ENCODE measurements around the gene CAVIN1. TPM values are rescaled to one million over a fixed set of nuclear protein-coding genes. Genes with fewer than 3 reads are reported as not detected.
A peak's percentile ranks its signal among the peaks of the same experiment; 100 is the strongest.
"Not testable (repeated sequence)": the region's sequence is repeated elsewhere in the genome, so short reads cannot be mapped to it uniquely, and the experiment has no call there.

CAVIN1 gene
- 308 and 325 TPM in 2 replicates for total RNA-seq (2014; rRNA removed)
- polyA plus RNA-seq (2012) = 454 TPM

GRCh38 chr17:42422958-42423712, at the start of gene CAVIN1:
TSS of gene CAVIN1 (minus strand) at chr17:42423256. CDS start at chr17:42423097, 159 bp downstream.
- DNase-seq (ENCODE audit: low read depth) = peak; percentile 96

DNA sequence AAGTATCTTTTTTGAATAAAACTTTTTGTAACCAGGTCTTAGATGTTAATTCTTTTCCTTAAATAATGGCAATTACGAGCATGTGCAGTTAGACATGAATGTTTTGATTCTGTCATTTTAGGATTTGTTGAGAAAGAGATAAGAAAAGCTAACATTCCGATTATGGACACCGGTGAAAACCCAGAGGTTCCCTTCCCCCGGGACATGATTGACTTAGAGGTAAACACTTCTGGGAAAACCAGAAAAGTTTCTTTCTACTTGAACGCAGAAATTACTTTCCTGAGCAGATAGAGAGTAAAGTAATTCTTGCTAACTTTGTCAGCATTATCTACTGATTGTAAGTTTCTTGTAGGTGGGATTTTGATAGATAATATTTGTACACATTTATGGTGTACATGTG, 44.8 kb upstream of the CAVIN1 start:
- DNase-seq (ENCODE audit: low read depth) = no peak

DNA sequence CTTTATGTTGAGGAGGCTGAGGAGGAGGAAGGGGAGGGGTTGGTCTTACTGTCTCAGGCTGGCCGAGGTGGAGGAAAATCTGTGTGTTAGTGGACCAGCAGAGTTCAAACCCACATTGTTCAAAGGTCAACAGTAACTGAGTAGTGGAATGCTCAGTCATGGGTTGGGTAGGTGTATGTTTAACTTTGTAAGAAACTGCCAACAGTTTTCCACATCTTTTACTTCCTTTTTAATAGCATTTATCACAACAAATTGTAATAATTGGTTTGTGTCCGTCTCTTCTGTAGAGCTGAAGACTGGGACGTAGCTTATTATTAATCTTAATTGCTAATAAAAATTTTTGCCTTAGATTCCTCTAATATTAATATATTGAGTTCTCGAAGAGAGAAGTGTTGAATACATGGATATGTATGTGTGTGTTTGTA, 40.9 kb upstream of the CAVIN1 start:
- DNase-seq (ENCODE audit: low read depth) = no peak

DNA sequence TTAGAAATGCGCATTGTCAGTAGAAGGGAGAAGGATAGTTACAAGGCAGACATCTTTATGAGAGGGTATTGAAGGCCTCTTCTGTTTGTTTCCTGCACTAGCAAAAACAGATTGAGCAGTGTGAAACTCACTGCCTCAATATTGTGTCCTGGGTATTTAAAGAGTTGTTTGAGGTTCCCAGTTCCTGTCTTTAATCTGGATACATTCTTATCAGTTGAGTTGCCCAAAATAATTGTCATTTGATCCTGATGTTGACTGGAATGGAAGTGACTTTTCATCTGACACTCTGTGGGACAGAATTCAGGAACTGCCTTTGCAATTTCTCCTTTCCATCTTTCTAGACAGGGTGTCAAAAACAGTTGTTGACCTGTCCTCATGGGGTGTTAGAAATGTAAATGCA, 37.3 kb upstream of the CAVIN1 start:
- DNase-seq (ENCODE audit: low read depth) = peak; percentile 42

DNA sequence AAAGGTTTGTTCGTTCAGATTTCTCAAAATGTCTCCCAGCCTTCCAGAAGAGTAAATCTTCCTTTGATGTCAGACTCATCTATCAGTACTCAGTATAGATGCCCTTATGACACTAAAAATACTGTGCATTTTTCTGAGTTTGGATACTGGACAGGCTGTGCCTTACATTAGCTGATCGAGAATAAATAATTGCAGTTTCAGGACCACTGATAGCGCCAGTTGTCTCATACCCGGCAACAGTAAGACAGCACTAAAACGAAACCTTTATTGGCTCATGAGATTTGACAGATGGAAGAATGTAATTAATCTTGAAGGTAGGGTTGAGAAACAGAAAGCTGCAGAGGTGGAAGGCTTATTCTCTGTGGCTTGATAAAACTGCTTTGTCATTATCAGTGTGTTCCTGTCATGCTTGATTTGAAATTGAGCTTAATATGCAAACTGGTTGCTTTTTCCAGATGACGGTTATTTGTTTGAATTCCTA, 36.8 kb upstream of the CAVIN1 start:
- peak; percentile 54 for DNase-seq (ENCODE audit: low read depth)

DNA sequence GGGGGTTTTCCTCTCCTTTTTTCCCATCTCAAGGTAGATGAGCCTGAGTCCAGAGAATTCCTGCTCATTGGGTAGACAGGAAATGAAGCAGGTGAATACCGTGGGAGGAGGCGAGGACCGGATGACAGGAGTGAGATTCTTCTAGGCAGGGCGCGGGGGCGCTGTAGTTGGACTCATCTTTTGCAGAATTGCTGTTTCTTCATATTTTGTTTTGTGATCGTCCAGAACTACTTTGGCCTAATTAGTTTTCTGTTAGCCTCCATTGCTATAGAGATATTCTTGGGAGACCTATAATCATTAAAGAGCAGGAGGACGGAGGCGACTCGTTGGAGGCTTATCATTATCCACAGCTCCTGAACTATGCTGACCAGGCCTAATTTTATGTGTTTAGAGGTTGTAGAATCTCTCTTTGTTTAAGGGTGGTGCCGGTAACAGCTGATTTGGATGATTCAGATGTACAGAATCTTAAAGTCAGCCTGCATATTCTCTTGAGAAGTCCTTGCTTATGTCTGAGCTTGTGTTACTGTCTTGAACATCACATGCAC, 36.3 kb upstream of the CAVIN1 start:
- peak; percentile 74 for DNase-seq (ENCODE audit: low read depth)

DNA sequence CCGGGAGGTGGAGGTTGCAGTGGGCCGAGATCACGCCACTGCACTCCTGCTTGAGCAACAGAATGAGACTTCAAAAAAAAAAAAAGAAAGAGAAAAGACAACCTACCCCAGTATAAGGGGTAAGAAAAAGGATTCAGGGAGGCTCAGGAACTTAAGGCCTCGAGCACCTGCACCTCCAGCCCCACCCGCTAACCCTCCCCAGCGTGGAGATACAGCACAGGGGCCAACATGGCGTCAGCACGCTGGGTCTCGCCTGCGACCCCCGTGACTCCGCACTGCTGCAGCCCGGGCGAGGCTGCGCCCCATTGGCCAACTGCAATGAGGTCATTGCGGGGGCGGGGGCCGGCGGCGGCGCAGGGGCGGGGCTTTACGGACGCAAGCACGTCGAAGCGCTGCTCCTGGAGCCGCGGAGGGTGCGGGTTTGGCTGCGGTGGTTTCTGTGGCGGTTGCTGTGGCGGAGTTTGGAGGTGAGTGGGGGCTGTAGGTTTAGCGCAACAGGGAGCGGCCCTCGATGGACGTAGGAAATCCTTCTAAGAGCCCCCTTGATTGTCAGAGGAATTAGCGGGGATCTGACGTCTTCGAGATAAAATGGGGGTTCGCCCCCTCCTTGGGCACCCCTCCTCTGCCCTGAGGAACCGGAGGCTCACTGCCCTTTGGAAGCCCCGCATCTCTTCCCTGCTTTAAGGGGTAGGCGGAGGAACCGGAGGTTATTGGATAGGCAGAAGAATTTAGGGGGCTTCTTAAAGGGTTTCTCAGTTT, 35.6 kb upstream of the CAVIN1 start, which contains the start of gene ATP6V0A1:
Gene ATP6V0A1, plus strand, starts transcription at position 382 of the 759 bp plus-strand sequence. CDS start 2,017 bp downstream, outside the sequence.
- peak; percentile 80 for DNase-seq (ENCODE audit: low read depth)

- peak; percentile 4 for DNase-seq (ENCODE audit: low read depth)
These were observed 34.2 kb upstream of the CAVIN1 start for GRCh38 chr17:42457107-42457792.

- DNase-seq (ENCODE audit: low read depth) = peak; percentile 82
These were observed 33.4 kb upstream of the CAVIN1 start for GRCh38 chr17:42456223-42457106.

DNA sequence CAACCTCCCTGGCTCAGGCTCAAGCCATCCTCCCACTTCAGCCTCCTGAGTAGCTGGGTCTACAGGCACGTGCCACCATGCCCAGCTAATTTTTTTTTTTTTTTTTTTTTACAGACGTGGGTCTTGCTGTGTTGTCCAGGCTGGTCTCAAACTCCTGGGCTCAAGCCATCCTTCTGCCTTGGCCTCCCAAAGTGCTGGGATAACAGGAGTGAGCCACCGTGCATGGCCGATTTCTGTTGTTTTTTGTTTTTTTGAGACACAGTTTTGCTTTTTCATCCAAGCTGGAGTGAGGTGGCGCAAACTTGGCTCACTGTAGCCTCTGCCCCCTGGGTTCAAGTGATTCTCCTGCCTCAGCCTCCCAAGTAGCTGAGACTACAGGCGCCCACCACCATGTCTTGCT, 31.9 kb upstream of the CAVIN1 start:
- DNase-seq (ENCODE audit: low read depth) = not testable (repeated sequence)

GRCh38 chr17:42453439-42453838, 30.4 kb upstream of the CAVIN1 start:
- DNase-seq (ENCODE audit: low read depth) = no peak

DNA sequence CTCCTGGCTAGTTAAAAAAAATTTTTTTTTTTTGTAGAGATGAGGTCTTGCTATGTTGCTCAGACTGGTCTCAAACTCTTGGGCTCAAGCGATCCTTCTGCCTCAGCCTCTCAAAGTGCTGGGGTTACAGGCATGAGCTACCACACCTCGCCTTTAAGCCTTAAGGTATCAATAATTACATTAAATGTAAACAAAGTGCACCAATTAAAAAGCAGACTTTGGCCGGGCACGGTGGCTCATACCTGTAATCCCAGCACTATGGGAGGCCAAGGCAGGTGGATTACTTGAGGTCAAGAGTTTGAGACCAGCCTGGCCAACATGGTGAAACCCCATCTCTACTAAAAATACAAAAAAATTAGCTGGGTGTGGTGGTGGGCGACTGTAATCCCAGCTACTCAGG, 28.2 kb upstream of the CAVIN1 start:
- not testable (repeated sequence) for DNase-seq (ENCODE audit: low read depth)

GRCh38 chr17:42449838-42450237, 26.8 kb upstream of the CAVIN1 start:
- not testable (repeated sequence) for DNase-seq (ENCODE audit: low read depth)

DNA sequence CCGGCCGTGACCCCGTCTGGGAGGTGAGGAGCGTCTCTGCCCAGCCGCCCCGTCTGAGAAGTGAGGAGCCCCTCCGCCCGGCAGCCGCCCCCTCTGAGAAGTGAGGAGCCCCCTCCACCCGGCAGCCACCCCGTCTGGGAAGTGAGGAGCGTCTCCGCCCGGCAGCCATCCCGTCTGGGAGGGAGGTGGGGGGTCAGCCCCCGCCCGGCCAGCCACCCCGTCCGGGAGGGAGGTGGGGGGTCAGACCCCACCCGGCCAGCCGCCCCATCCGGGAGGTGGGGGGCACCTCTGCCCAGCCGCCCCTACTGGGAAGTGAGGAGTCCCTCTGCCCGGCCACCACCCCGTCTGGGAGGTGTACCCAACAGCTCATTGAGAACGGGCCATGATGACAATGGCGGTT, 26.1 kb upstream of the CAVIN1 start:
- DNase-seq (ENCODE audit: low read depth) = not testable (repeated sequence)

GRCh38 chr17:42442196-42442565, 19.1 kb upstream of the CAVIN1 start:
- DNase-seq (ENCODE audit: low read depth) = no peak

GRCh38 chr17:42441371-42442195, 18.5 kb upstream of the CAVIN1 start:
- no peak for DNase-seq (ENCODE audit: low read depth)

DNA sequence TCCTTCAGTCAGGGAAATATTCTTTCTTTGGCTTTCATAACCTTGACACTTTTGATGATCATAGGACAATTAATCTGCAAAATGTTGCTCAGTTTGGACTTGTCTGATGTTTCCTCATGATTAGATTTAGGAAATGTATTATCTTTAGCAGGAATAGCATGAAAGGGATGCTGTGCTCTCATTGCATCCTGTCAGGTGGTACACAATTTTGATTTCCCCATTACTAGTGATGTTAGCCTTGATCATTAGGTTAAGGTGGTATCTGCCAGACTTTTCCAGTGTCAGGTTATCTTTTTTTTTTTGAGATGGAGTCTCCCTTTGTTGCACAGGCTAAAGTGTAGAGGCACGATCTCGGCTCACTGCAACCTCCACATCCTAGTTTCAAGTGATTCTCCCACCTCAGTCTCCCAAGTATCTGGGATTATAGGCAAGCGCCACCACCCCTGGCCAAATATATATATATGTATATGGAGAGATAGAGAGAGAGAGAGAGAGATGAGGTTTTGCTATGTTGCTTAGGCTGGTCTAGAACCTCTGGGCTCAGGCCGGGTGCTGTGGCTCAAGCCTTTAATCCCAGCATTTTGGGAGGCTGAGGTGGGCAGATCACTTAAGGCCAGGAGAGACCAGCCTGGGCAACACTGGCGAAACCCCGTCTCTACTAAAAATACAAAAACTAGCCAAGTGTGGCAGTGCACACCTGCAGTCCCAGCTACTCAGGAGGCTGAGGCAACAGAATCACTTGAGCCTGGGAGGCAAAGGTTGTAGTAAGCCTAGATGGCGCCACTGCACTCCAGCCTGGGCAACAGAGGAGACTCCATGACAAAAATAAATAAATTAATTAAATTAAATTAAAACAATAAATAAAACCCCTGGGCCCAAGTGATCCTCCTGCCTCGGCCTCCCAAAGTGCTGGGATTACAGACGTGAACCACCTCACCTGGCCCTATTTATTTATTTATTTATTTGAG, 15.8 kb upstream of the CAVIN1 start:
- peak; percentile 36 for DNase-seq (ENCODE audit: low read depth)

- DNase-seq (ENCODE audit: low read depth) = peak; percentile 97
These were observed 13.3 kb upstream of the CAVIN1 start for GRCh38 chr17:42436391-42436790.
